Measurements from ENCODE around the gene IL5. TPM values are rescaled to one million over a fixed set of nuclear protein-coding genes. Genes with fewer than 3 reads are reported as not detected.

IL5 gene
- total RNA-seq, 4 donors from 2014 or later, result not detected

GRCh38 chr5:132500931-132501628, 42.2 kb downstream of the IL5 start:
- peaks cover 0 to 57% (median 25%) of the 10 kb centered on the region in 4 donors for H3K4me1 ChIP-seq
- H3K4me3 ChIP-seq, result no peak overlapping the region
- no peaks in the 10 kb centered on the region for H3K9me3 ChIP-seq
- 59 to 73% methylated on average over 2 to 6 of the region's 6 CpGs for WGBS, 2 donors
- H3K27ac ChIP-seq, result peak overlapping the region in 3 of 4 donors; percentile 51 to 91 (median 68)
- peak in 1 of 2 donors; percentile 23 for DNase-seq (ENCODE audit: low spot score in 2 of 2)
- no peaks in the 10 kb centered on the region for H3K36me3 ChIP-seq
- no peaks in the 10 kb centered on the region for H3K27me3 ChIP-seq
- TF ChIP-seq CTCF (IDR thresholded peaks at IDR 0.05) (peak; percentile 52 to 94 (median 84)), POLR2A (IDR thresholded peaks at IDR 0.05) (no peak)

DNA sequence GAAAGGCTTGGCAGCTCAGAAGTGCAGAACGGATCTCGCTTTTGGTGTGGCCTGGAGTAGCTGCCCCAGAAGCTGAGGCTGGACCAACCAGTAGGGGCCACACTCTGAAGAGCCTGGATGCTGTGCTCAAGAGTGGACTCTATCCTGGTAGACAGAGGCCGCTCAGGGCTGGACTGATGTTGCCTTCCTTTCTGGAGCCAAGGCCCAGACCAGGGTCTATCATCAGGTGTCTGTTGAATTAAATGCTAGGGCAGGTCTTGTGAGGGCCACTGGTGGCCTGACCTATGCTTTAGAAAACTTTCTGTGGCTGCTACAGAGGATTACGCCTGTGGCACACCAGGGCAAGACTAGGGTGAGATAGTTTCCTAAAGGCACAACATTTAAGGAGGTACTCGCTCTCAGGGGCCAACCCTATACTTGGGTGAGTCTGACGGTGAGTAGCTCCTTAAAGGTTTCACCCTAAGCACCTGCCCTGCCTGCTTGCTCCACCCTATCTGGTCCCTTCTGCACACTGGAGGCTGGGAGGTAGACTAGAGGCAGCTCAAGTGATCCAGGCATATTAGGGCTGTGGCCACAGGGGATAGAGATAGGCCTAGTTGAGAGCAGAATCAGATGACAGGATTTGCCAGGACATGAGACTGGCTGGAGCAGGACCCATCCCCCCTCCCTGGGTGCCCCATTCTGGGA, 42.9 kb downstream of the IL5 start:
- 91 to 92% methylated on average over 6 of the region's 6 CpGs for WGBS, 2 donors
- no peak for TF ChIP-seq EP300 (IDR thresholded peaks at IDR 0.05)
- no peak for TF ChIP-seq POLR2A (IDR thresholded peaks at IDR 0.05)
- no peak for TF ChIP-seq CTCF (IDR thresholded peaks at IDR 0.05)
- Histone ChIP-seq H3K36me3 (no peaks in the 10 kb centered on the region), H3K9me3 (no peaks in the 10 kb centered on the region), H3K4me3 (no peak overlapping the region), H3K27ac (peak overlapping the region in 3 of 4 donors; percentile 51 to 91 (median 68)), H3K4me1 (peaks cover 0 to 54% (median 25%) of the 10 kb centered on the region in 4 donors), H3K27me3 (no peaks in the 10 kb centered on the region)
- no peak for DNase-seq (ENCODE audit: low spot score in 2 of 2)

DNA sequence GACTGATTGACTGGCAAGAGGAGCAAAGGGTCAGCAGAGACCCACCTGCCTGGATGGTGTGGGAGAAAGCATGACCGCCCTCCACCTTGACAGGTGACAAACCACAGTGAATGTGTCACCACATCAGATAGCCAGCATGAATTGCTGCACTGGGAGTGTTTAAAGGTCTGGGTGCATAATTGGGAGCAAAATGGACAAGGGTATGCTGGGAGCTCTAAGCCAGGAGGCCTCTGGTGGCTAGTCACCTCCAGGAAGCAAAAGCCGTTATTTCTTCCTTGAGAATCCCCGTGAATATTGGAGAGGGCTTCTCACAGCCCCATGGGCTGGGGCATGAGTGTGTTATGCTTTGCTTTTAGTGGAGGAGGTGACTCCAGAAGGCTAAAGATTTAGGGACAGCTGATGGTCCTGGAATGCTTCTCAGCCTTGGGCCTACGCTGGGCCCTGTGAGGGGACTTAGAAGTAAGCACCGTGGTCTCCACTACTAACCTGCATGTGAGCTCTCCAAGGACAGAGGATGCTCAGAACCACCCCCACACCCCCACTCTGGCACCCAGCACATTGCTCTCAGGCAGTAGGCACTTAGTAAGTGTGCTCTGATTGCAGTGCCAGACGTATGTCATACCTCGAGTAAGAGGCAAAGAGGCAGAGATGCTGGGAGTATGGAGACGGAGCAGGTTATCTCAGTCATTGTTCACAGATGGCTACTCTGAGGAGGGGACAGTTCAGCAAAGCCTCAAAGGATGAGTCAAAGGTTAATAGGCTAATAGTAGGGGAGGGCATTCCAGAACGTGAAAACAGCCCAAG, 43.7 kb downstream of the IL5 start:
- Histone ChIP-seq H3K27ac (peak overlapping the region in 3 of 4 donors; percentile 51 to 91 (median 89)), H3K27me3 (no peaks in the 10 kb centered on the region), H3K4me1 (peaks cover 0 to 60% (median 32%) of the 10 kb centered on the region in 4 donors), H3K9me3 (no peaks in the 10 kb centered on the region), H3K4me3 (no peak overlapping the region), H3K36me3 (no peaks in the 10 kb centered on the region)
- TF ChIP-seq EP300 (IDR thresholded peaks at IDR 0.05), result no peak
- TF ChIP-seq CTCF (IDR thresholded peaks at IDR 0.05), result no peak
- TF ChIP-seq POLR2A (IDR thresholded peaks at IDR 0.05), result no peak
- DNase-seq (ENCODE audit: low spot score in 2 of 2), result peak in 1 of 2 donors; percentile 4
- 65 to 67% methylated on average over 9 of the region's 9 CpGs for WGBS, 2 donors

GRCh38 chr5:132498686-132499271, 44.5 kb downstream of the IL5 start:
- H3K9me3 ChIP-seq, result no peaks in the 10 kb centered on the region
- no peaks in the 10 kb centered on the region for H3K27me3 ChIP-seq
- WGBS, 2 donors, result 86% methylated on average over 4 of the region's 4 CpGs
- TF ChIP-seq EP300 (IDR thresholded peaks at IDR 0.05), result no peak
- TF ChIP-seq POLR2A (IDR thresholded peaks at IDR 0.05), result no peak
- no peak for TF ChIP-seq CTCF (IDR thresholded peaks at IDR 0.05)
- no peaks in the 10 kb centered on the region for H3K36me3 ChIP-seq
- H3K4me3 ChIP-seq, result no peak overlapping the region
- H3K27ac ChIP-seq, result peak overlapping the region in 3 of 4 donors; percentile 89 to 95 (median 91)
- DNase-seq (ENCODE audit: low spot score in 2 of 2), result peak in 1 of 2 donors; percentile 5
- peaks cover 0 to 67% (median 36%) of the 10 kb centered on the region in 4 donors for H3K4me1 ChIP-seq
